ENCODE results near the gene ELFN2.
"Not testable (repeated sequence)": the region's sequence is repeated elsewhere in the genome, so short reads cannot be mapped to it uniquely, and the experiment has no call there.

The ELFN2 gene

GRCh38 chr22:37410174-37411055, 16.9 kb downstream of the ELFN2 start:
- DNase-seq (ENCODE audit: low read depth in 2 of 2) = no peak

GRCh38 chr22:37409459-37410050, 17.7 kb downstream of the ELFN2 start:
- no peak for DNase-seq (ENCODE audit: low read depth in 2 of 2)

- DNase-seq (ENCODE audit: low read depth in 2 of 2) = no peak
These were observed 18.2 kb downstream of the ELFN2 start for GRCh38 chr22:37409031-37409430.

GRCh38 chr22:37407856-37408255, 19.4 kb downstream of the ELFN2 start:
- no peak for DNase-seq (ENCODE audit: low read depth in 2 of 2)

GRCh38 chr22:37406441-37407235, 20.6 kb downstream of the ELFN2 start:
- no peak for DNase-seq (ENCODE audit: low read depth in 2 of 2)

GRCh38 chr22:37404091-37404490, 23.2 kb downstream of the ELFN2 start:
- DNase-seq (ENCODE audit: low read depth in 2 of 2) = no peak

GRCh38 chr22:37403267-37403960, 23.9 kb downstream of the ELFN2 start:
- DNase-seq (ENCODE audit: low read depth in 2 of 2) = no peak

GRCh38 chr22:37402184-37402506, 25.1 kb downstream of the ELFN2 start:
- DNase-seq (ENCODE audit: low read depth in 2 of 2) = no peak

GRCh38 chr22:37401401-37402183, 25.7 kb downstream of the ELFN2 start:
- no peak for DNase-seq (ENCODE audit: low read depth in 2 of 2)

- no peak for DNase-seq (ENCODE audit: low read depth in 2 of 2)
These were observed 26.6 kb downstream of the ELFN2 start for GRCh38 chr22:37400719-37401118.

- not testable (repeated sequence) for DNase-seq (ENCODE audit: low read depth in 2 of 2)
These were observed 27.8 kb downstream of the ELFN2 start for GRCh38 chr22:37399457-37399856.

- no peak for DNase-seq (ENCODE audit: low read depth in 2 of 2)
These were observed 30.1 kb downstream of the ELFN2 start for GRCh38 chr22:37397226-37397625.

GRCh38 chr22:37396488-37397084, 30.7 kb downstream of the ELFN2 start:
- DNase-seq (ENCODE audit: low read depth in 2 of 2) = no peak

GRCh38 chr22:37394341-37394740, 32.9 kb downstream of the ELFN2 start:
- no peak for DNase-seq (ENCODE audit: low read depth in 2 of 2)

- no peak for DNase-seq (ENCODE audit: low read depth in 2 of 2)
These were observed 33.5 kb downstream of the ELFN2 start for GRCh38 chr22:37393746-37394145.

- DNase-seq (ENCODE audit: low read depth in 2 of 2) = no peak
These were observed 34.5 kb downstream of the ELFN2 start for GRCh38 chr22:37392721-37393328.

GRCh38 chr22:37391702-37392101, 35.6 kb downstream of the ELFN2 start:
- no peak for DNase-seq (ENCODE audit: low read depth in 2 of 2)

GRCh38 chr22:37390075-37390474, 37.2 kb downstream of the ELFN2 start:
- no peak for DNase-seq (ENCODE audit: low read depth in 2 of 2)

- DNase-seq (ENCODE audit: low read depth in 2 of 2) = no peak
These were observed 38.7 kb downstream of the ELFN2 start for GRCh38 chr22:37388538-37388937.

- no peak for DNase-seq (ENCODE audit: low read depth in 2 of 2)
These were observed 39.5 kb downstream of the ELFN2 start for GRCh38 chr22:37387793-37388192.

Measured in stimulated activated CD4-positive, alpha-beta T cell treated with anti-CD3 and anti-CD28 coated beads, Interleukin-1b, Interleukin-23, amount 100 ng/mL, for 4 hours (primary cell).